Stimulated activated CD8-positive, alpha-beta memory T cell treated with anti-CD3 and anti-CD28 coated beads, Interleukin-12 subunit alpha, Interleukin-12 subunit beta, amount 100 ng/mL, for 4 hours (primary cell): ENCODE results near the gene GLB1L2.
A peak's percentile ranks its signal among the peaks of the same experiment; 100 is the strongest.

Experiments
- DNase-seq: peaks from one replicate; pipeline ENCODE4 v3.0.0-alpha.2; 2020; ENCODE audit warnings: low read depth

The GLB1L2 gene

DNA sequence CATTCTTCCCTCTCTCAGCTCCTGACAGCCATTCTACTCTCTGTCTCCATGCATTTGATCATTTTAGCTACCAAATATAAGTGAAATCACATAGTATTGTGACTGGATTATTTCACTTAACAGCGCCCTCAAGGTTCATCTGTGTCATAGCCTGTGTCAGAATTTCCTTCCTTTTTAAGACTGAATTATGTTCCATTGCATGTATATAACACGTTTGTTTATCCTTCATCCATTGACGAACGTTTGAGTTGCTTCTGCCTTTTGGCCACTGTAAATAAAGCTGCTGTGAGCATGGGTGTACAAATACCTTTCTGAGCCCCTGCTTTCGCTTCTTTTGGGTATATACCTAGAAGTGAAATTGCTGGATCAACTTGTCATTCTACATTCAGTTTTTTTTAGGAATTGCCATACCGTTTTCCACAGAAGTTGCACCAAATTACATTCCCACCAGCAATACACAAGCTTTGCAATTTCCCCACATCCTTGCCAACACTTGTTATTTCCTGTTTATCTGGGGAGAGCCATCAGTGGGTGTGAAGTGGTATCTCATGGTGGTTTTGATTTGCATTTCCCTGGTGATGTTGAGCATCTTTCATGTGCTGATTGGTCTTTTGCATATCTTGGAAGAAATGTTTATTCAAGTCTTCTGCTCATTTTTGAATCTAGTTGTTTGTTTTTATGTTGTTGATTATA is 17.5 kb downstream of the GLB1L2 start:
- no peak for DNase-seq

DNA sequence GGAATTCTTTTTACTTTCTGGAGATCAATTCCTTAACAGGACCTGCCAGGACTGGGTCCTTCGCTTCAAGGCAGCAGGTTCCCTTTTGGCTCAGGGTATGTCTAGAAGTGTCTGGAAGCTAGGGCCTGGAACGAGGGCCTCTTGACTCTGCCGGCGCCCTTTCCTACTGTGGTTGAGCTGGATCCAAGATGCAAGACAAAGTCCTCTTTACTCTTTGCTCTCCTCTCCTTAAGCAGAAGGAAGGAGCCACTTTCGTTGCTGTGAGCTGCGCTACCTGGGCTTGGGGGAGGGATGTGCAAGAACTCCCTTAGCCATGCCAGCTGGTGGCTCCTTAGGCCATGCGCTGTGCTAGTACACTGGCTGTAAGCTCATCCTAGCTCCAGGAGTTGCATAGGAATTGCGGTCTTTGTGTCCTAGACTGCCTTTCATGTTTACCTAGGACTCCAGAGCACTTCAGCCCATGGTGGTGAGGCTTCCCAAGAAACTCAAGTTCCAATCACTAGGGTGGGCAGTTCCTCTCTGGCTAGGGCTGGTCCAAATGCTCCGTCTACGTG is 18.1 kb downstream of the GLB1L2 start:
- no peak for DNase-seq

DNA sequence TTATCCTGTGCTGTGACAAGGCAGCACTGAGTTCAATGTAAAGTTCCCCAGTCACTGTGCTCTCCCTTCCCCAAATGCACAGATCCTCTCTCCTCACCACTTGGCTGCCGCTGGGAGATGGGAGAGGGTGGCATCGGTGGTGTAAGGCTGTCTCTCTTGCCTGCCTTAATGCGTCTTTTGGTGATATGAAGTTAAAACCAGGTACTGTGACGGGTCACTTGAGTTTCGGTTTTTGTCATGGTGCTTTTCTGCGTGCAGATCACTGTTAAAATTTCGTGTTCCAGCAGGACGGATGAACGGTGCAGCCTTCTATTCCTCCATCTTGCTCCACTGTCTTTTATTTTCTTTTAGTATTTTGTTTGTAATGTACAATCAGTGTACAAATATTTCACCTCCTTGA is 18.6 kb downstream of the GLB1L2 start:
- DNase-seq, result no peak

DNA sequence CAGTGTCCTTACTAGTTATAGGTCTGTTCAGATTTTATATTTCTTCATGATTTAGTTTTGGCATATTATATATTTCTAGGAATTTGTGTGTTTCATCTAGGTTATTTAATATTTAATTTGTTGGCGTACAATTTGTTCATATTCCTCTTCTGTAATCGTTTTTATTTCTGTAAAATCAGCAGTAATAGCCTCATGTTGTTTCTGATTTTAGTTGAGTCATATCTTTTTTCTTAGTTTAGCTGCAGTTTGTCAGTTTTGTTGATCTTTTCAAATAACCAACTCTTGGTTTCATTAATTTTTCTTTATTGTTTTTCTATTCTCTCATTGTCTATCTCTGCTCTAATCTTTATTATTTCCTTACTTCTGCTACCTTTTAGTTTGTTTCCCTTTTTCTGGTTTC is 20.3 kb downstream of the GLB1L2 start:
- no peak for DNase-seq

DNA sequence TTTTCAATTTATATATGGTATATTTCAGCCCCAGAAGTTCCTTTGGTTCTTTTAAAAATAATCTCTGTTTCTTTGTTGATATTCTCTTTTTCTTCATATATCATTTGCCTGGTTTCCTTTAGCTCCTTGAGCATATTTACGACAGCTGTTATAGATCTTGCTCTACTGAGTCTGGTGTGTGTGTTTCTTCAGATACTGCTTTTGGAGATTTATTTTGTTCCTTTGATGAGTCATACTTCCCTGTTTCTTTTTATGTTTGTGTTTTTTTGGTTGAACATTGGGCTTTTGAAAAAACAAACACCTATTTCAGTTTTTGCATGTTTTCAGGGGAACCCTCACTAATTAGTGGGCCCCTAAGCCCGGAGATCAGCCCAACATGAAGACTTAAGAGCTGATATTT is 23.3 kb downstream of the GLB1L2 start:
- no peak for DNase-seq

DNA sequence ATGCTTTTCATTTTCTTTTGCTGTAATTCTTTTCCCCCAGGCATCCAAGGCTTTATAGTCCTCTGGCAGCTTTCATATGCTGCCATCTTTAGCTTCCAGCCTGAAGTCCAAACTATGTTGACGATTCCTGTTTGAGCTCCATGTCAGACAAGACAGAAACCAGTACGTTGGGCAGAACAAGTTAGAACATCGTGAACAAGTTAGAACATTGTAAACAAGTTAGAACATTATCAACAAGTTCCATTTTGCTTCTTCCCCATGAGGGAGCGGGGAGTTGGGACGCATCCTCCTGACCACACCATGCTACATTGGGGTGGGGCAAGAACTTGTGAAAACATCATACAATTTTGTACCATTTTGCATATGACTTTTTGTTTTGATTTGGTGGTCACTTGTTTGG is 23.9 kb downstream of the GLB1L2 start:
- no peak for DNase-seq

DNA sequence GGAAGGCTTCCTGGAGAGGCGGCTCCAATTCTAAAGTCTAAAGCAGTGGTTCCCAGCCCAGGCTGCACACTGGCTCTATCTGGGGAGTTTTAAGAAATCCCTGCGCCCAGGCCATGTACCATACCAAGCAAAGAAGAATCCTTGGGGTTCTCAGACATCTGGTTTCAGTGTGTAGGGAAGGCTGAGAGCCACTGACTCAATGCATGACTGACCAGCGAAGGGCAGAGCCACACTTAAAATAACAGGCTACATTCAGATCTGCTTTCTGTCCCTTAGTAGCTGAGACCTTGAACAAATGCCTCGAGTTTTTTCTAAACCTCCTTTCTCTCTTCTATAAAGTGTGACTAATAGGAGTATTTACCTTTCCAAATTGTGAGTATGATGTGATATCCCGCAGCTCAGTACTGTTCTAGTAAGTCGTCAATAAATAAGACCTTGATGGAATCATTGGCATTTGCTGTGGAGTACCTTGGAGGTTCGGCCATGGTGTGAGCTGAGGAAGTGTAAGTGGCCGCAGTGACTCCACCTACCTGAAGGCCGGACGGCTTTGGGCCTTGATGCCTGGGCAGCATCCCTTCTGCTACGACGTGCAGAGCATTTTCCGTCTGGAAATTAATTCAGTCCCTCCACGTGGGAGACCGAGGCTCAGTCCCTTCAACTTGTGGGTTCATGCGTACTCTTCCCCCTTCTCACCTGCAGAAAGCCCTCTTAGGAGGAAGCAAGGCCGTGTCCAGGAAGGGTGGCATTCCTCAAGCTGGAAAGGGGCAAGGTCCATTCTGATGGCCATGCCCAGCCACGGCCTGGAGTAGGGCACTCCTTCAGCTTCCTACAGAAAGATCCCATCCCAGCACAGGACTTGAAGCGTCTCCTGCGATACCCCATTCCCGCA is 25.1 kb downstream of the GLB1L2 start:
- DNase-seq, result no peak

DNA sequence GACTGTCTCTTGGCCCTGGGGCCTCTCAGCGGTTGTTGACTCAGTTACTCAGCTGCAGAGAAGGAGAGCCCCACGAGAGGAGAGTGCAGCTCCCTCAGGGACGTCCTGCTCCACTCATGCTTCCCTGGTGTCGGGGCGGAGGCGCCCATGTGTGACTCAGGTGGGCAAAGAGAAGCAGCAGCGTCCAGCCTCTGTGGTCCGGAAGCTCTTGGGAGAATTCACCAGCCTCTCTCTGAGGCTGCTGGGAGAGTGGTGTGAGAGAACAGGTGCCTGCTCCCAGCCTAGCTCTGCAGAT is 25.7 kb downstream of the GLB1L2 start:
- DNase-seq, result no peak

DNA sequence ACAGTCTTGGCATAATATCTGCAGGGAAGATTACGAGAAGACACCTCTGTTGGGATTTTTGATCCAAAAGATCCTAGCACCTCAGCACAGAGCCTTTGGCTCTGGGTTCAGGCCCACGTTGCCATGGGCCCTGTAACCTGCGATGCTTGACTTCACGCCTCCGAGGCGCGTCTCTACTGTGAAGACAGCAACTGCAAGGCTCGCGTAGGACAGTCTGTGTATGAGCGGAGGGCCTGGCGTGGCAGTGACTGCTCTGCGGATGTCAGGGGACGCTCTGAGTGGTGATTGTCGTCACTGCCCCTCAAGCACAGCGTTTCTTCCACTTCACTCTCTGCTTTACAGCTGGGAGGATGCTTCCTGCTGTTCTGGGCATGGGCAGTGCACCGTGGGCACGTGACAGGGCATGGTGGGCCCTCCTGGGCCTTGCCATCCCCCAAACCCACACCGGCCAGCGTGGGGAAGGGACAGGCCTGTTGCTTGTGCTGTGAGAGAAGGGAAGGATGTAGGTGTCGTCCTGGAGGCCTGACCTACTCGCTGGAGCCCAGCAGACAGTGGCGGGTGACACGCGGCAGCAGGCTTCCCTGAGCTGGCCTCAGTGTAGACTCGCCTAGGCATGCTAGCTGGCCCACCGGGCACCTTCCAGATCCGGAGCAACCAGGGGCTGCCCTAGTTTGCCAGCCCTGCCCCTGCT is 26.5 kb downstream of the GLB1L2 start:
- DNase-seq, result no peak

DNA sequence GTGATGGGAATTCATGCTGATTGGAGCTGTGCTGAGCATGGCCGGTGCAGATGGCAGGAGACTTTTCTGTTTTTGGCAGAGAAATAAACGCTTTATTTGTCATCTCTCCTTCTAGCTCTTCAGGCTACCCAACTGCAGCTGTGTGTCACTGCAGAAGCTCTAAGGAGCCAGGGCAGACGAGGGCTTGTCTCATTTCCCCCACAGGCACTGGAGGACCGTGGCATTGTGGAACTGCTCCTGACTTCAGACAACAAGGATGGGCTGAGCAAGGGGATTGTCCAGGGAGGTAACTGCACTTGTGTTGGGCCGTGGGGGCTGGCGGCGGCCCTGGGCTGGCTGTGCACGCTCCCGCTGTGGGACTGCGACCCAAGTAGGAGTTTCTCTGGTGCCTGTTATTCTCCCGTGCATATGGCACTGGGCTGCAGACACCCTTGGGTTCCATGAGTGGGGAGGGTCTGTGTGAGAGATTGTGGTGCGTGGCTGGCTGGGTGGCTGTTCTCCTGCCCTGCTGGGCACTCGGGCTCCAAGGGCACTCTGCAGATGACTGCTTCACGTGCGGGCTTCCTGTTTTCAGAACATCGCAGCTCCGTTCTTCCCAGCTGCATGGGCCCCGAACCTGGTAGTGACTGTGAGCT is 27.2 kb downstream of the GLB1L2 start:
- DNase-seq, result no peak

DNA sequence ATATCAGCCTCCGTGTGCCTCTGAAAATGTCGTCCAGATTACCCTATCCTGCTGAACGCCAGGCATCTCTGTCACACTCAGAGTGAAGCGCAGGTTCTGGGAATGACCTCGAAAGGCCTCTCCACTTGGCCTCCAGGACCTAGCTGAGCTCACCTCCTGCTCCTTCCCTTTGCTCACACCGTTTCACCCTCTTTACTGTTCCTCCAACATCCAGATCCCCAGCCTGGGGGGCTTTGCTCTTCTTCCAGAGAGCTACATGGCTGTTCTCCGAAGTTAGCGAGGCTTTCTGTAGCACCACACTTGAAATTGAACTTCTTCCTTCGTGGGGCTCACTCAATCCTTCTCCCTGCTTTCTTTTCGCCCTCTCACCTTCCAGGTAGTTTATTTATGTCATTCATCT is 27.9 kb downstream of the GLB1L2 start:
- DNase-seq, result no peak

DNA sequence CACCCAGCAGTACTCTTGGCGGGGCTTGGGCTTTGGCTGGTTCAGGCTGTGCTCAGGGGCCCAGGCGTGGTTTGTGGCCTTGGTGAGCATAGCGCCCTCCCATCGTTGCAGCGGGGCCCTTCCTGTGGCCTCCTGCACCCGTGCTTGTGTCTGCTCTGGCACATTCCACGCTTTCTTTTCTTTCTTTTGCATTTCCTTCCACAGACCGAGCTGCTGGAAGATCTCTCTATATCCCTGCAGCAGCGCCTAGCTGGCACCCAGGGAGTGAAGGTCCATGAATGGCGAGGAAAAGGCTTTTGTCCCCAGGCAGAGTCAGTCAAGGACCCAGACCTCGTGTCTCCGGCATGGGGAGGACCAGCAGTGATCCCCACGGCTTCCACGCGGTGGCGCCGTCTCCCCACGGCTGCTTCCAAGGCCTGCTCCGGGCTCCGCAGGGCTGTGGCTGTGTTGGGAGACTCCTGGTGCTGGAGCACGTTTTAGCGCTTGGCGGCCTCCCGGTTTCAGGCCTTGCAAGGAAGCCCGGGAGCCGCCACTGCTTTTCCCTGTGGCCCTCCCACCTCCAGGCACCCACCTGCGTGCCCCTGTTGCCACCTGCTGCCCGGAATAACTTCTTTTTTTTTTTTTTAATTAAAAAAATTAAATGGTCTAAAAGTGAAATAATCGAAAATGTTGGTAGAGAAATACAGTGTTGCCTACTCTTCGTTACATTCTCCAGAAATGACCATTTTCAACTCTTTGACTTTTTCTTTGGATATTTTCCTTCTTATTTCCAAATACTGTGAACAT is 28.5 kb downstream of the GLB1L2 start:
- peak; percentile 33 for DNase-seq

DNA sequence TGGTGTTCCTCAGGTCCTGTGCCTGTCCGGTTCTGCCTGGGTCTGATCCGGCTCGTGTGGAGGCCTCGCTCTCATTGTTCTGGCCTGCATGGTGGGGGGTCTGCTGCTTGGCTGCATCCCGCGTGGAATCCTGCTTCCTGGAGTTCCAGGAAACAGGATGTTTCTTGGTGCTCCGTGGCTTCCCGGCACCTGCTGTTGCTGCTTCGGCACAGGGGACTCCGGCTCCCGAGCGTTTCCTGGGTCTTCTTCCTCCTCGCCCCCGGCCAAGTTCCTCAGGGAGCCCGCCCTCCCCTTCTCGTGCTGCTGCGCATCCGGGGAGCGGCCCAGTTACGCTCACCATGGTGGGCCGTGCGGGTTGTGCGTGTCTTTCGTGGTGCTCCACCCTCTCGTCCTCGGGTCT is 29.9 kb downstream of the GLB1L2 start:
- no peak for DNase-seq

DNA sequence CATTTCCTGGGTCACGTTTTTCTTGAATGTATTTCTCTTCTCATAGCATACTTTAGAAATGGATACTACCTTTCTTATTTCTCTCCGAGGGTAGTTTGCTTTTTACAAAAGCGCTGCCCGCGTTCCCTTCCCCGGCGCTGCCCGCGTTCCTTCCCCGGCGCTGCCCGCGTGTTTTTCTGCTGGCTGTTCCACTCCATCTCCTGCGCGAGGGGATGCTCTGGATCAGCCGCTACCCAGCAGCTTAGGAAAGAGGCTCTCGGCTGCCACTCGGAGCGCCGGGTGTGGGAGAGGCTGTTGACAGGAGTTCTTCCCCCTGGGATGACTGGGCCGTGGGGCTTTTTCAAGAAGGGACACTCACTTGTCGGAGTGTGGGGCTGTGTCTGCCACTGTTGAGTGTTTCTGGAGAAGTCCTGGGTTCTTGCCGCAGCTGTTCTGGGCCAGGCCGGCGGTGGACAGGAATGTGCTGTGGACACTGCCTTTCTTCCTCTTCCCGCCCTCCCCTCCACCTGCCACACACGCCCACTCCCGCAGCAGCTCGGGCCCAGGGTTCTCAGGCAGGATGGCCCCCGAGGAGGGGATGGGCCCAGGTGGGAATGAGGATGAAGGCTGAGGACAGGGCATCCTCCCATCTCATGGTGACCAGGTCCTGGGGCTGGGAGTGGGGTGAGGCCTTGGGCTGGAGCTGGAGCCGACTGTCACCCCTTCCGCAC is 30.6 kb downstream of the GLB1L2 start:
- DNase-seq, result no peak

DNA sequence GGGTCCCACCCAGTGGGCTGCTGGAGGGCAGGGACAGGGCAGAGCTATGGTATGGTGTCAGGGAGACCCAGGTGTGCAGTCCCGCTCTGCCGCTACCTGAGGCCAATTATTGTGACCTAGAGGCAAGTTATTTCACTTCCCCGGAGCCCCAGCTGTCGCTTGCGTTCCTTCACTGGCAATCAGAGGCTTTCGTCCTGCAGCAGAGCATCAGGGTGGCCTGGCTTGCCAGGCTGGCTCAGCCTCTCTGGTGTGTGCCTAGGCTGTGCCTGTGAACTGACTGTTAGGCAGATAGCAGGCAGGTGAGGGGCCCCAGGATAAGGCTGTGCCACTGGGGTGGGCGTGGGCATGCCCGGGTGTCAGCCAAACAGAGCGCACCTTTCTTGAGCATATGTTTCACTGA is 31.4 kb downstream of the GLB1L2 start:
- DNase-seq, result no peak

DNA sequence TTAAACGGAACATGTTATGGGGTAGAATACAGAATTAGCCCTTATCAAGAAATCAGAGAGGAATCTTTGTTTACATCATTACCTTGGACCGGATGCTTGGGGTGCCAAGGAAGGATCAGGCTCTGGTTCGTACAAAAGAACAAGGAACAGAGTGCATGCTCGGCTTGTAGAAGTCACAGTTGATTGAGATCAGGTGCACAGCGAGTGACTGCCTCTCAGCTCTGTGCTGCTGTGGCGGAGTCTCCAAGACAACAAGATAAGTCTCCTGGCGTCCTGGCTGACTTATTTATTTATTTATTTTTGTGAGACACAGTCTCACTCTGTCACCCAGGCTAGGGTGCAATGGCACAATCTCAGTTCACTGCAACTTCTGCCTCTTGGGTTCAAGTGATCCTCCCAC is 31.8 kb downstream of the GLB1L2 start:
- no peak for DNase-seq

DNA sequence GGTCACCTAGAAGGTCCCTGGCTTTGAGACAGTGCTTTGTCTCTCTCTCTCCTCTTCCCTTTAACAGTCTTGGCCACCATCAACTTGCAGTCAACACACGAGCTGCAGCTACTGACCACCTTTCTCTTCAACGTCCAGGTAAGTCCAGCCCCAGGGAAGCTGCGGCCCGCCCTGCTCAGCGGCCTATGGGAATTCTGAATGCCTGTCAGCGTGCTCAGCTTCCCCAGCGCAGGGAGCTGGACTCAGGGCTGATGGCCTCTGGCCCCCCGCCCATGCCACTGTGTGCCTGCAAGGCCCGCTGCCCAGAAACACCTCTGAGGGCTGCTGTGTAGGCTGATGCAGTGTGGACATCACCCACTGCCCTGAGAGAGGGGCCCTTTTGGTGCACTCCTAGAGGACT is 32.5 kb downstream of the GLB1L2 start:
- DNase-seq, result no peak

DNA sequence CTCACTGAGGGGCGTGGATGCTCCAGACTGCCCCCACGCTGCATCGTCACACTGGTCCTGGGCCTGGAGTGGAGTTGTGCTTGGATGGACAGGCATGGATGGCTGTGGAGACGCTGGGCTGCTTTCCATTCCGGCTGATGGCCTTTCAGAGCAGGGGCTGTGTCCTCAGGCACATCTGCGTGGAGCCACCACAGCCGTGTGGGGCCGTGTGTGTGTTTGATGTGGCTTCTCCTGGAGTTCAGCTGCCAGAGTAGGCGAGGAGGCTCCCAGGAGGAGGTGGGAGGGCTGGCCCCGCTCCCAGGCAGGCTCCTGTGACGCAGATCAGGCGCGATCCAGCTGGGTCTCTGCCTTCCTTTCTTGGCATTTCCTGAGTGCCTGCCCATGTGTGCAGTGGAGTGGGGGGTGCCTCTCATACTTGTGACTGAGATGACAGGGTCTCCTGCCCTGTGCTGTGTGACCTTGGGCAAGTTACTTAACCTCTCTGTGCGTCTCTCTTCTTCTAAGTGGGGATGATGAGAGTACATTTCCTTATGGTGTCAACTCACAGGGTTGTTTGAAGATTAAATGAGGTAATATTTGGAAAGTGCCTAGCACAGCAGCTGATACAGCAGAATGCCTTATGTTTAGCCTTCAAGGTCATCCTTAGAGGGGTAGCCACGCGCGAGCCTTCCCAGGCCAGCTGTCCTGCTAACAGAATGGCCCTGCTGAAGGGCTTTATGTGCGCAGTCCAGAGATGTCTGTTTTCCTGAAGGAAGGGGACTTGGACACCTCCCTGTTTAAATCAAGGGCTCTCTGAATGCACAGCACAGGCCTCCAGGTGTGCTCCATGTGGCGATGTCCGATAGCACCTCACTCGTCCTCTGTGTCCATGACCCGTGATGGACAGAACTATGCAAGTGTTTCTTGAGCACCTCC is 33.5 kb downstream of the GLB1L2 start:
- no peak for DNase-seq

DNA sequence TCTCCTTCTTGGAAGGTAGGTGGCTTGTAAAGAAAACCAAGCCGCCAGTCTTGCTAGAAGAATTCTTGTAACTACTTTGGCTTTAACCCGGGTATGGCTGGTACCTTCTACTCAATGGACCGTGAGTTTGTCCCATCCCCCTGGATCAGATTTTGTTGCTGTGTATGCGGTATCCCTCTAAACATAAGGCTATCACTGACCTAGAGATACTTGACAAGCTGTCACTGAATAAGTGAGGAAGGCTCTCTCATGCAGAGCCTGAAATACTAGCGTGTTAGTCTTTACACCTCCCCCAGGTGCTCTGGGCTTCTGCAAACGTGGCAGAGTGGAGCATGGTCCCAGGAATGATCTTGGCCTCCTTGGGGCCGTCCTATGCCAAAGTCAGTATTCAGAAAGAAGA is 34.5 kb downstream of the GLB1L2 start:
- no peak for DNase-seq

DNA sequence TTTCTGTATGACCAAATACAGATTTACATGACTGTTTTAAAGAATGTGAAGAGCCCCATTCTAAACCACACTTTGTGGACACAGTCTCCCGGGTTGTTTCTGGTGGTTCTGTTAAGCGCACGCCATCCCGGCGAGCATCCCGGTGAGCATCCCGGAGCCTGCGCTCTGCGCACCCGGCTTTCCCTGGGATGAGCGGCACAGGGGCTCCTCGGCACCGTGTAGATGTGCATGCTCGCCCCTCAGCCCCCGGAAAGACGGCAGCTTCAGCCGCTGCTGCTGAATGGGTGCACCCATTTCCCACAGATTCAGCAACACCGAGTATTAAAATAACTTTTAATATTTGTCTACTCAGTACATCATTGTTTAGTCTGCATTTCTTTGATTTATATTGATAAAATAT is 36.0 kb downstream of the GLB1L2 start:
- no peak for DNase-seq
